Smooth muscle cell of the pulmonary artery (primary cell): ENCODE results near the gene VWA5B2. TPM values are rescaled to one million over a fixed set of nuclear protein-coding genes. Genes with fewer than 3 reads are reported as not detected.

Source experiments
- total RNA-seq: library from RNA; depleted of rRNA; stranded (reverse); fragments of >200 nt; gene quantifications from 2 replicates; pipeline ENCODE4 v1.2.3, GENCODE V29; 2014

VWA5B2 gene
- 0.03 and 0.52 TPM in 2 replicates for total RNA-seq

GRCh38 chr3:184229394-184230080 is at the start of gene VWA5B2:
Gene VWA5B2 (plus strand): TSS chr3:184229585. CDS start chr3:184230529, 944 bp downstream.

GRCh38 chr3:184186184-184186901 is 43.0 kb upstream of the VWA5B2 start, which contains the start of gene ABCF3:
Gene ABCF3 (plus strand): TSS chr3:184186199. CDS start chr3:184186208, 9 bp downstream.

DNA sequence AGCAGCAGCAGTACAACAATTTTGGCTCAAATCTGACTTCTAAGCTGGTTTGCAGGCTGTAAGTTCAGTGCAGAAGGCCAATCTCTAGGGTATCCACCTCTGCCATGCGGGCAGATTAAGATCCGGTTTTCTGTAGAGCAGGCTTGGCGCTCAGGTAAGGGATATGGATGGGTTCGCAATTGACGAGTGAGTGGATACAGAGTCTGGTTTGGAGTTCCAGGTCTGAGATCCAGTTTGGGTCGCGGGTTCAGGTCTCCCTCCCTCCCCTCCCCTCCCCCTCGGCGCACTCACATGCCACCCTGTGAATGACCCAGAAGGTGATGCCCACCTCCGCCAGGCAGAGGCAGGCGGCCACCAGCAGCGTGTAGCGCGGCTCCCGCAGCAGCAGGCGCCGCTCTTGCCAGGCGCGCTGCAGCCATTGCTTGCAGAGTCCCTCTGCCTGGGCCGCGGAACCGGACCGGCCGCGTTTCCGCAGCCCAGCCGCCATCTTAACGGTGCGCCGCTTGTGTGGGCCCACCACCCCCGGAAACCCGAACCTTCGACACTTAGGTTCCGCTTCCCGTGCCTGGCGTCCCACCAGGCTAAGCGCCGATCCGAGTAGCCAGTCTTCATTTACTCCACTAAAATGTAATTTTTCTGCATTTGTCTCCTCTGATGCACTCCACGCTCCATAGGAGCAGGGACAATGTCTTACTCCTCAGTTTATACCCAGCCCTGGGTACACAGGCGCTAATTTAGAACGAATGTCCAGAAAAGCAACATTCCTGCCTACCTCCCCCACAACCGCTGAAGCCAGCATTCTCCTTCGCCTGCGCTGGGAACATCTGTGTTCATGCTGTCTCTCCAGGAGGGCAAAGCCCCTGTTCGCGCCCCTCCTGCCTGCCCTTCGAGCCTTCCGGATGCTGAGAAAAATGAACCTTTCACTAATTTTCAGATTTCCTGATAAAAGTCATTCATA is 19.3 kb downstream of the VWA5B2 start, which contains the start of gene ALG3:
ALG3 (minus strand) TSS at position 509 of the 958 bp plus-strand sequence; CDS start at position 487, 22 bp downstream.

GRCh38 chr3:184249412-184250166 is 20.2 kb downstream of the VWA5B2 start, which contains the start of gene EEF1AKMT4:
Gene EEF1AKMT4 (plus strand): TSS chr3:184249672. CDS start chr3:184249695, 23 bp downstream.

GRCh38 chr3:184261270-184261853 is 32.0 kb downstream of the VWA5B2 start, which contains the start of gene CAMK2N2:
Gene CAMK2N2 (minus strand): TSS chr3:184261553. CDS start chr3:184261285, 268 bp downstream.

DNA sequence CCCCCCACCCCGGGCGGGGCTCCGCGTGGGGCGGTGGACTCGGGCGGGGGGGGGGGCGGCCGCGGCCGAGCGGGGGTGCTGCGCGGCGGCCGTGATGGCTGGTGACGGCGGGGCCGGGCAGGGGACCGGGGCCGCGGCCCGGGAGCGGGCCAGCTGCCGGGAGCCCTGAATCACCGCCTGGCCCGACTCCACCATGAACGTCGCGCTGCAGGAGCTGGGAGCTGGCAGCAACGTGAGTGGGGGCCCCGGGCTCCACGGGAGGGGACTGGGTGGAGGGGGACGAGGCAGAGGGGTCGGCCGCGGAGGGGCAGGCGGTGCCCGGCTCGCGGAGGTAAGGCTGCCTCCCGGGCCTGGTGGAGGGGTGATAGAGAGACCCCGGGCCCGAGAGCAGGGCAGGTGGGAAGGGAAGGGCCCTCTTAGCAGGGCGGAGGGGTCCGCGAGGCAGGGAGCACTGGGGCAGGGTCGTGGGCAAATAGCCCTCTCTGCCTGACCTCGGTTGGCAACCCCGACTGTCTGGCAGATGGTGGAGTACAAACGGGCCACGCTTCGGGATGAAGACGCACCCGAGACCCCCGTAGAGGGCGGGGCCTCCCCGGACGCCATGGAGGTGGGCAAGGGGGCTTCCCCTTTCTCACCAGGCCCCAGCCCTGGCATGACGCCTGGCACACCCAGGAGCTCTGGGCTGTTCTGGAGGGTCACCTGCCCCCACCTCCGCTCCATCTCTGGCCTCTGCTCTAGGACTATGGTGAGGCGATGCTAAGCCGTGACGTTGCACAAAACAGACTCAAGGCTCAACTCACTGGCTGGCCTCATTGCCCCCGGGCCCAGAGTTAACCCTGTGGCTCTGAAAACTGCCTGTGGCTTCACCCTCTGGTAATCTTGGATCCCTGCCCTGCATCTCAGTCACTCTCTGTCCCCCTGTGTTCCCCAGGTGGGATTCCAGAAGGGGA is 46.9 kb downstream of the VWA5B2 start, which contains the start of gene ECE2:
ECE2 (plus strand) TSS at position 62 of the 950 bp plus-strand sequence; CDS start at position 194, 132 bp downstream.

Other genes starting within 250 kb of the VWA5B2 start
- gene ABCC5, start 211.7 kb upstream of the VWA5B2 start, total RNA-seq = 18.9 and 22.9 TPM in 2 replicates
- gene HTR3D, start 197.8 kb upstream of the VWA5B2 start, total RNA-seq = not detected in 2 replicates
- not detected in 2 replicates for gene HTR3C, start 176.5 kb upstream of the VWA5B2 start, total RNA-seq
- gene HTR3E, start 132.5 kb upstream of the VWA5B2 start, total RNA-seq = not detected in 2 replicates
- gene EIF2B5, start 94.2 kb upstream of the VWA5B2 start, total RNA-seq = 27.0 and 27.2 TPM in 2 replicates
- gene DVL3, start 74.2 kb upstream of the VWA5B2 start, total RNA-seq = 45.7 and 57.3 TPM in 2 replicates
- gene AP2M1, start 54.7 kb upstream of the VWA5B2 start, total RNA-seq = 363 and 399 TPM in 2 replicates
- 64.6 and 69.0 TPM in 2 replicates for gene ABCF3, start 43.4 kb upstream of the VWA5B2 start, total RNA-seq
- gene ALG3, start 19.4 kb downstream of the VWA5B2 start, total RNA-seq = 43.6 and 51.5 TPM in 2 replicates
- 2.2 and 2.9 TPM in 2 replicates for gene EEF1AKMT4, start 20.1 kb downstream of the VWA5B2 start, total RNA-seq
- 0.13 TPM in 2 replicates for gene CAMK2N2, start 32.0 kb downstream of the VWA5B2 start, total RNA-seq
- 0.17 TPM in 1 of 2 replicates, not detected in the other for gene ECE2, start 46.4 kb downstream of the VWA5B2 start, total RNA-seq
- gene PSMD2, start 69.7 kb downstream of the VWA5B2 start, total RNA-seq = 314 and 468 TPM in 2 replicates
- gene EIF4G1, start 85.0 kb downstream of the VWA5B2 start, total RNA-seq = 496 and 598 TPM in 2 replicates
- 26.5 and 44.6 TPM in 2 replicates for gene FAM131A, start 108.0 kb downstream of the VWA5B2 start, total RNA-seq
- gene CLCN2, start 132.0 kb downstream of the VWA5B2 start, total RNA-seq = 3.3 and 4.4 TPM in 2 replicates
- gene POLR2H, start 132.1 kb downstream of the VWA5B2 start, total RNA-seq = 54.1 and 55.5 TPM in 2 replicates
- gene THPO, start 148.6 kb downstream of the VWA5B2 start, total RNA-seq = 0.10 and 0.46 TPM in 2 replicates
- 1.5 and 10.9 TPM in 2 replicates for gene CHRD, start 150.5 kb downstream of the VWA5B2 start, total RNA-seq